Spleen (tissue), 7 donors: ENCODE measurements around the gene ENPEP.

Experiments
- CTCF ChIP-seq, 11 experiments: fragments of 200-600 bp in 7 of 11; fragments of 450-650 bp in 4 of 11; sonication (generic) in 4 of 11; IDR thresholded peaks in 8 of 11; conservative IDR thresholded peaks in 3 of 11; 1 replicate in 7 of 11; 2 replicates in 4 of 11; pipeline versions ENCODE4 v1.4.0 to v1.8.0; 2016 to 2021; ENCODE audit warnings: antibody characterized with exemption in 11 of 11, inconsistent platforms in 4 of 11, mild to moderate bottlenecking in 1 of 11
- POLR2AphosphoS5 ChIP-seq, 3 donors: sonication (generic); formaldehyde crosslinking; IDR thresholded peaks; one replicate each; pipeline ENCODE4 v1.5.1; 2017; ENCODE audit warnings: antibody characterized with exemption in 3 of 3
- donor health status: DM: no; HTN: no; CAD: no; lungs with moderate emphysema.
- donor health status: DM: no; HTN: no; CAD: no.
- donor health status: DM: no; HTN: no; CAD: no.

GRCh38 chr4:110475881-110476818, at the start of gene ENPEP:
- TF ChIP-seq CTCF (IDR thresholded peaks at IDR 0.05 in 8 of 11, conservative IDR thresholded peaks at IDR 0.05 in 3 of 11) (no peak), POLR2AphosphoS5 (IDR thresholded peaks at IDR 0.05) (peak in 2 of 3 donors; percentile 25 to 56)
